Esophagus squamous epithelium (tissue), 4 donors: ENCODE measurements around the gene ATRN.

Source experiments
- CTCF ChIP-seq, 6 experiments: fragments of 450-650 bp in 4 of 6; fragments of 200-600 bp in 2 of 6; sonication (generic) in 2 of 6; IDR thresholded peaks; one replicate each; pipeline ENCODE4 v1.5.1; 2016 to 2019; ENCODE audit warnings: antibody characterized with exemption in 6 of 6, mild to moderate bottlenecking in 4 of 6, moderate library complexity in 4 of 6
- POLR2A ChIP-seq, 4 donors: fragments of 450-650 bp; IDR thresholded peaks; one replicate each; pipeline ENCODE4 v1.6.1; 2017; ENCODE audit warnings: antibody characterized with exemption in 4 of 4, mild to moderate bottlenecking in 4 of 4, moderate library complexity in 3 of 4

GRCh38 chr20:3629893-3630292, 159.1 kb downstream of the ATRN start:
- TF ChIP-seq POLR2A (IDR thresholded peaks at IDR 0.05) (no peak), CTCF (IDR thresholded peaks at IDR 0.05) (no peak)
